ENCODE measurements around the gene PLPPR2. TPM values are rescaled to one million over a fixed set of nuclear protein-coding genes. Genes with fewer than 3 reads are reported as not detected.
"Not testable (repeated sequence)": the region's sequence is repeated elsewhere in the genome, so short reads cannot be mapped to it uniquely, and the experiment has no call there.

Gene PLPPR2
- polyA plus RNA-seq, 1 donor, result 10.5 TPM

DNA sequence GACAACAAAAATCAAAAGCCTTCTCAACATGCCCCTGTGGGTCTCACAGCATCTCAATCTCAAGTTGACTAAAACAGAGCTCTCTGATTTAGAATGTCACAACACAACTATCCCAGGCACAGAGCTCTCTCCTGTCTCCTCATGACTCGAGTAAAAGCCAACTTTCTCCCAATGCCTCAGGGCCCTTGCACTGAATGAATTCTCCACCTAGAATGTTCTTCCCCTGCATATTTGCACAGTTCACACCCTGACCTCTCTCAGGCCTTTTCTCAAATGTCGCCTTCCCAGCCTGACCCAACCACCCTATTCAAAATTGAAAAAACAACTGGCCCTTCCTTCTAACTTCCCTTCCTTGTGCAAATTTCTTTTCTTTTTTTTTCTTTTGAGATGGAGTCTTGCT is 15.5 kb downstream of the PLPPR2 start:
- no peak for DNase-seq

DNA sequence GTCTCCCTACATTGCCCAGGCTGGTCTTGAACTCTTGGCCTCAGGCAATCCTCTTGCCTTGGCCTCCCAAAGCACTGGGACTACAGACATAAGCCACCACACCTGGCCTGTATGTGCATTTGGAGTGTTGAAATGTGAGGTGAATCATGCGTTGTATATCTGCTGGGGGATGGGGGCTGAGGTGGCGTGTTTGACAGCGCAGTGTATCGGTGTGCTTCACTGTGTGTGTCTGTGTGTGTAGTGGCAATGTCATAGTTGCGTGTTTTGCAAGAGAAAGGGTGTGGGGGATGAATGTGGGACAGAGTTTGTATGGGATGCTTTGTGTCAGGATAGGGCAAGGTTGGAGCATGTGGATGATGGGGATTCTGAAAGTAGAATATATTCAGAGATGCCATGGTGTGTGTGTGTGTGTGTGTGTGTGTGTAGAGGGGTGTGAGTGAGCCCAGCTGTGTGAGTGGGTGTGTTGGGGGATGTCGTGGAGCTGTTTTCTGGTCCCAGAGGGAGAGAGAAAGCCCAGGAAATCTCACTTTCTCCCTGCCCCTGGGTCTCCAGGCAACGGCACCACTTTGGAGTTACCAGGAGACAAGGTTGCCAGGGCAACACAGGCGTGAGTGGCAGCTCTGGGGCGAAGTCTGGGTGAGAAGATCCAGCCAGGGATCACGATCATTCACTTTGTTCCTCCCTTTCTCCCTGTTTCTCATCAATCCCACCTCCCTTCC is 18.1 kb downstream of the PLPPR2 start:
- no peak for DNase-seq

DNA sequence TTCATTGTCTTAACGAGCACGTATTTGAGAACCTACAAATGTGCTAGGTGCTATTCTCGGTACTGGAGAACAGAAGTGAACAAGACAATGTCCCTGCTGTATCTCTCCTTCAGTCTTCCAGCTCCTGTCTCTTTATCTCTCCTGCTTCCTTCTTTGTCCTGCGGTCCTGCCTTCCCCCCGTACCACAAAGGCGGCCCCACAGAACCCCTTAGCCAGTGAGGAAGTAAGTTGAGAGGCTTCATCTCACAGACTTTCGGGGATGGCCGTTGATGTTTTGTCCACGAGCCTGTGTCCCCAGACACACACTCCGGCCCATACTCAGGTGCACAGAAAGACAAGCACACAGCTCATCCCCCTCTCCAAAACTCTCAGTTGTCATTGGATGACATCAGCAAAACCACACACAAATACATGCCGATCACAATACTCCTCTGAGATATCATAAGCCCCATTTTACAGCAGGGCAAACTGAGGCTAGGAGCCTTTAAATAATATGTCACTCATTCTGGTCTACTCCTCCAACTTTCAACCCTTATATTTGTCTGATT is 18.7 kb downstream of the PLPPR2 start:
- DNase-seq, result no peak

DNA sequence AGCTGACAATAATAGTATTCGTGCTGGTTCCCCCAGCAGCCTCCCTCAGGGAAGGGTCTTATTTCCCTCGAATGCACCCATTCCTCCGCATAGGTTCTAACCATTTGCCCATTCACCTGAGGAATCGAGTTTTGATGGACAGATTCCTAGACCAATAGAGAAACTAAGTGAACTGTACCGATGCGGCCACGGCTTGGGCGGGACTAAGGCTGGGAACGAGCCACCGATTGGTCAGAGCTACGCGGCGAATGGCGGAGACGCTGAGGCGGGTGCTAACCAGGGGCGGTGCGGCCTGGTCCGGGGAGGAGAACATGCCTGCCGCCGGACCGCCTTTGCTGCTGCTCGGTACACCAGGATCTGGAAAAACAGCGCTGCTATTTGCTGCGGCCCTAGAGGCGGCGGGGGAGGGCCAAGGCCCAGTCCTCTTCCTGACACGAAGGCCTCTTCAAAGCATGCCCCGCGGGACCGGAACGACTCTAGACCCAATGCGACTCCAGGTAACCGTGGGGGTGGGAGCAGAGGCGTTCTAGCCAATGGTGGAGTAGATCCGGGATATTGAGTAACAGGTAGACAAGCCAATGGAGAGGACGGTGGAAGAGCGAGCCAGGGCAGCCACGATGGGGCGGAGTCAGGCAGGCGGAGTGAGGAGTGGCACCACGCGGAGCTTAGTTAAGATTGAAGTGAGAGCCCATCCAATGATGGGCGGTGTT is 19.4 kb downstream of the PLPPR2 start, which contains the start of gene SWSAP1:
Gene SWSAP1 (plus strand): TSS at position 234 of the 710 bp plus-strand sequence. CDS start 15 bp downstream, at position 249.
- peak; percentile 99 for DNase-seq

DNA sequence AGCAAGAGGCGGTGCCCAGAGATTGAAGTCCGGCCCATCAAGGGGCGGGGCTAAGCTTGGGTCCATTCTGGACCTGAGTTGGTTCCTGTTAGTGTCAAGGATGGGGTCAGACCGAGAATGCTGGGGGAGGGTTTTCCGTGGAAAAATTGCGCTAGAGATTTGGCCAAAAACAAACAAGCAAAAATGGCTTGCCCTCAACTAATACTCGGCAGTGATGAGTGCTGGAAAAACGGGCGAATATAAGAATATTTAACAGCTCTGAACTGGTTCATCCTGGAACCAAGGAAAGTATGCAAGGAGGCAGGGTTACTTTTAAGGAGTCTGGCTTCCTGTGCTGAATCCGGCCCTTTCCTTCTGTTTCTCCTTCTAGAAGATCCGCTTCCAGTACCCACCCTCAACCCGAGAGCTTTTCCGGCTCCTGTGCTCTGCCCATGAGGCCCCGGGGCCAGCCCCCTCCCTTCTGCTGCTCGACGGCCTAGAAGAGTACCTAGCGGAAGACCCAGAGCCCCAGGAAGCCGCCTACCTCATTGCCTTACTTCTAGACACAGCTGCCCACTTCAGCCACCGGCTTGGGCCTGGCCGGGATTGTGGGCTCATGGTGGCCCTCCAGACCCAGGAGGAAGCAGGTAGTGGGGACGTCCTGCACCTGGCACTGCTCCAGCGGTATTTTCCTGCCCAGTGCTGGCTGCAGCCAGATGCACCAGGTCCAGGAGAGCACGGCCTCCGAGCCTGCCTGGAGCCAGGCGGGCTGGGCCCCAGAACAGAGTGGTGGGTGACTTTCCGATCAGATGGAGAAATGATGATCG is 20.1 kb downstream of the PLPPR2 start:
- peak; percentile 46 for DNase-seq

DNA sequence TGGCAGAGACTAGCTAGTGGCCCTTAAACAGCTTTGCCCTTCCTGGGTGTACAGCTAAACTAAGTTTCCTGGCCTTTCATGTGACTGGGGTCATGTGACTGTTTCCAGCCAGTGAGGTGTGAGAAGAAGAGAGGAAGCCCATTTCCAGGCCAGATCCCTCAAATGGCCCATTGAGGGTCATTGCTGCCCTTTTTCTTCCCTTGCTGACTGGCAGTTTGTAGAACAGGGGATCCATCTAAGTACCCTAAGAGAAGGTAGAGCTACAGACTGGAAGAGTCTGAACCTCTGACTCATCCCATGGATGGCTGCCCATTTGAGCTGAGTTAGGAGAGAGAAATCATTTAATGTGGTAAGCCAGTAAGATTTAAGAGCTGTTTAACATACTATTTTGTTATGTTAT is 22.0 kb downstream of the PLPPR2 start:
- no peak for DNase-seq

DNA sequence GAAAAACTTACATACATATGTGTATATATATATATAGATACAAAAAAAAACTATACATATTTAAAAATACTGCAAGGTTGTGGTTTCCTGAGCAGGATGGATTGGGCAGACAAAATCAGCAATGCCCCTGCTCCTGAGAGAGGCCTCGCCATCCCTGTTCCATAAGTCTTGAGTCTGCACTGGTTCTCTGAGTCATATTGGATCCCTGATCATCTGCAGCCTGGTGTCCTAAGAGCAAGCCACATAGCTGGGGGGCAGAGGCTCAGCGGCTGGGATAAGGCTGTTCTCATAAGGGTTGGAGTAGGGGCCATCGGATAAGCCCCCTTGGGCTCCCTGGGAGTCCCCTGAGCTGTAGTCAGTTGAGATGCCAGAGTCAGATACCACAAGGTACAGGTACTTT is 22.5 kb downstream of the PLPPR2 start:
- no peak for DNase-seq

DNA sequence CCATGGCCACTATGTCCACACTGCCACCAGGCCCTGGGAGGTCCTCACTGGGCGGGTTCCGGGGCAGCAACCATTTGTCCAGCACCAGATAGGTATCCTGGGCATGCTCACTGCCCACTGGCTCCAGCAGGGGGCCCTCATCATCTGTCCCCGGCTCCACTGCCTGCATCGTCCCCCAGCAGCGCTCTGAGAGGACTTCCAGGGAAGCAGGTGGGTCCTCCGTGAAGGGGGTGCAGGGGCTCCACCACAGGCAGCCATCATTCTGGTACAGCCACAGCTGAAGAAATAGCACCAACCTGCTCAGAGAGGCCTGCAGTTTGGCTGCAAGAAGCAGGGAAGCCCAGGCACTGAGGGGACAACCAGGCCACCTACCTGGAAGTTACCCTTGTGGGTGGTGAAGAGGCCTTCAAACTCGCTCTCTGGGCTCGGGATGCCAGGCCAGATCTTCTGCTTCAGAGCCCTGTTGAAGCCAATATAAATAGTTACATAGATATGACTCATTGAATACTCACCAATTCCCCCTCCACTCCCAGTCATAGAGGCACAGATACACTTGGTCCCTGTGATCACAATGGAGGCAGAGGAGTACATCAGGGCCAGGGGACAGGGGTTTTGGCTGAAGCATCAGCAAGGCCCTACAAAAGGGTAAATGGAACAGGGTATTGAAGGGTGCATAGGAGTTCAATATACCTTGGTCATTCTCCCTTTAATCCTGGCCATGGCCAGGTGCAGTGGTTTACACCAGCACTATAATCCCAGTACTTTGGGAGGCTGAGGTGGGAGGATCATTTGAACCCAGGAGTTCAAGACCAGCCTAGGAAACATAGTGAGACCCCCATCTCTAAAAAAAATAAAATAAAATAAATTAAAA is 23.3 kb downstream of the PLPPR2 start:
- DNase-seq, result no peak

DNA sequence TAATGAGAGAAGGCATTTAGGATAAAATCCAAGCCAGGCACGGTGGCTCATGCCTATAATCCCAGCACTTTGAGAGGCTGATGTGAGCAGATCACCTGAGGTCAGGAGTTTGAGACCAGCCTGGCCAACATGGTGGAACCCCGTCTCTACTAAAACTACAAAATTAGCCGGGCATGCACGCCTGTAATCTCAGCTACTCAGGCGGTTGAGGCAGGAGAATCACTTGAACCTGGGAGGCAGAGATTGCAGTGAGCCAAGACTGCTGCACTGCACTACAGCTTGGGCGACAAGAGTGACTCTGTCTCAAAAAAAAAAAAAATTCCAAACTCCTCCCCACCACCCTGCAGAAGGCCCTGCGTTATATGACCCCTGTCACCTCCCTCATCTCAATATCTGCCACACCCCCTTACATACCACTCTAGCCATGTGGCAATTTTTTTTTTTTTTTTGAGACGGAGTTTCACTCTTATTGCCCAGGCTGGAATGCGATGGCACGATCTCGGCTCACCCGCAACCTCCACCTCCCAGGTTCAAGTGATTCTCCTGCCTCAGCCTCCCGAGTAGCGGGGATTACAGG is 24.1 kb downstream of the PLPPR2 start:
- DNase-seq, result not testable (repeated sequence)

DNA sequence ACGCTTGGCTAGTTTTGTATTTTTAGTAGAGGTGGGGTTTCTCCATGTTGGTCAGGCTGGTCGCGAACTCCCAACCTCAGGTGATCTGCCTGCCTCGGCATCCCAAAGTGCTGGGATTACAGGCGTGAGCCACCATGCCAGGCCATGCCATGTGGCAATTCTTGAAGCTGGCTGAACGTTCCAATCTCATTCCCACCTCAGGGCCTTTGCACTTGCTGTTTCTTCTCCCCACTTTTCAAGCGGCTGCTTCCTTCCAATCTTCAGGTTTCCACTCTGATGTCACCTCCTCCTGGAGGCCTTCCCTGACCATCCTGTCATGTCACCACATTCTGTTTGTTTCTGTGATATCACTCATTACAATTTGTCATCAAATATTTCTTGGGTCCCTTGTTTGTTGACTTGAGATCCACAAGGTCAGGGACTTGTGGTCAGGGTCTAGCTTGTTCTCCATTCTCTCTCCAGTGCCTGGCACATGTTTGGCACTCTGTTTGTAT is 24.7 kb downstream of the PLPPR2 start:
- no peak for DNase-seq

DNA sequence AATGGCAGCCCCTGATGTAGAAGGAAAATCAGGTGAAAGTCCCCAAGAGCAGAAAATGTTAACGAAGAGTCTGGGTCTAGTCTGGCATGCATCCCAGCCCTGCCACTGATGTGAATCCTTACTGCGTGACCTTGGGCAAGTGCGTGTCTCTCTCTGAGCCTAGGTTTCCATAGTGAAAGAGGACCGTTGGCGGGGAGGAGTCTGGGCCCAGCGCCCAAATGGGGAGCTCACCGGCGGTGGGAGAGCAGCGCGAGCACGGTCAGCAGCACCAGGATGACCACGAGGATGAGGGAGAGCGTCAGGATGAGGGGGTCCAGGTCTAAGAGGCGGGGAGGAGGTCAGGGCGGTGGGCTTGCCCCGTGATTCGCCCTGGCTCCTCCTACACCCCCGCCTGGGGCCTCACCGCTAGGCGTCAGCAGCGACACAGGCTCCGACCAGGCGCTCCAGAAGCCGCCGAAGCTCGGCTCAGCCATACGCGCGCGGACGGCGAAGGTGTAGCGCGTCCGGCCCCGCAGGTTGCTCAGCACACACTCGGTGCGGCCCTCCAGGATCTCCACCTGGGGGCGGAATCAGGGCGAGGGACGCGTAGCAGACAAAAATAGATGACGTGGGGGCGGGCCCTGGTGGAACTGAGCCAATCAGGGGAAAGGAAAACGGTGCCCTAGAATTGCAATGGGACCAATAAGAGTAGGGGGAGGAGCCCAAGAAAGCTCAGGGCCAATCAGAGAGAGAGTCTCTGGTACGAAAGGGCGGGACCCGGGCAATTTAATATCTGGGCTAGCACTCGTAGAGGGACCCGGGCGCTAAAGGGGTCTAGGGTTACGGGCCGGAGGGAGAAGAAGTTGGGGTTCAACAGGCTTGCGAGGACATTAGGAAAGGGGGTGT is 25.7 kb downstream of the PLPPR2 start:
- DNase-seq, result peak; percentile 97

DNA sequence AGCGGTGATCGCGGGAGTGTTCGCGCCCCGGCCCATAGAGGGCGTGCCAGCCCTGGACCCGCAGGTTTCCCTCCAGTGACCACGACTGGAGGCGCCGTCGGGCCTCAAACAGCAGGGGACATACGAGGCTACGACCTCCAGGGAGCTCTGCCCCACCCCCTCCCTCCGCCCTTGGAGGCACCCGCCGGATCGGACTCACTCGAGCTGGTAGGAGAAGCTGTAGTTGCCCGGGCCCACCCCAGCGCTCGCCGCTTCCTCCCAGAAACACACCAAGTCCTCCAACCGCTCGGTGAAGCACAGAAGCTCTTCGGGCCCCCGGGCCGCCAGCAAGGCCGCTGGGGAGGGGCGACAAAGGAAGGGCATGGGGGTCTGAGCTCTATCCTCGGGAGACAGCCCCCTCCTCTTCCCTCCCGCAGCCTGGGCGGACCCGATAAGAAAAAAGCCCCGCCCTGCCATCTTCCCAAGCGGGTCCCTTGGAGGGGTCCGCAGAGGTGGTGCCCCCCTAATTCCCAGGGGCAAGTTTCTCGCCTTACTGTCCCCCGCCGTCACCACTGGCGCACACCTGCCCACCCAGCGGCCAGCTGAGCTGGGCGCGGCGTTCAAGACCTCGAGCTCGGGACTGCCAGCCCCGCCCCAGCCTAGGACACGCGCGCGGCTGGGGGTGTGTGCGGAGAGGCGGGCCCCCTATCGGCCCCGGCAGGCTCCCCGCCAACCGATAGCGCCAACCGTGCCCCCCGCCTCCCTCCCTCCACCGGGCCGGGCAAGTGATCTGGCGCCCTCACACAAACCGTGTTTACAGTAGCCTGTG is 27.9 kb downstream of the PLPPR2 start:
- no peak for DNase-seq

DNA sequence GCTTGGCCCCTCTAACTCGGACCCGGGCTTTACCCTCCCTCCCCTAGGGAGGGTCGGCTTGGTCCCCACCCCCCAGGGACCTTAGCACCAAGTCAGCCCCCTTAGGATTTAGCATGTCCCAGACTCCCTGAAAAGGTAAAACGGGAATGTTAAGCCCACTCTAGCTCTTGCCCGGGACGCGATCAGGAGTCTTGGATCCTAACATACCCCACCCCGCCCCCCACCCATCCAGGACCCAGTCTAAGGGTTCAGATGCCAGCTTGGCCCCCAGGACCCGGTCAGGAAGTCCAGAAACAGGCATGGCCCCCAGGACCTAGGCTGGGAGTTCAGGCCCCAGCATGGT is 28.4 kb downstream of the PLPPR2 start:
- no peak for DNase-seq

DNA sequence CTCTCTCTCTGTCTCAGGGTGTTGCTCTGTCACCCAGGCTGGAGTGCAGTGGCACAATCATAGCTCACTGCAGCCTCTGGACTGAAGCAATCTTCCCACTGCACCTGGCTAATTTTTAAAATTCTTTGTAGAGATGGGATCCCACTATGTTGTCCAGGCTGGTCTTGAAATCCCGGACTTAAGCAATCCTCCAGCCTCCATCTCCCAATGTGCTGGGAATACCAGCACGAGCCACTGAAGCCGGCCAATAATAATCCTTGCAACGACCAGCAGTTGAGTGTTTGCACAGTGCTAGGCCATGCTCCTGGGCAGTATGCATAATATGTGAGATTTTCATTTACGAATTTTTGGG is 29.5 kb downstream of the PLPPR2 start:
- no peak for DNase-seq

DNA sequence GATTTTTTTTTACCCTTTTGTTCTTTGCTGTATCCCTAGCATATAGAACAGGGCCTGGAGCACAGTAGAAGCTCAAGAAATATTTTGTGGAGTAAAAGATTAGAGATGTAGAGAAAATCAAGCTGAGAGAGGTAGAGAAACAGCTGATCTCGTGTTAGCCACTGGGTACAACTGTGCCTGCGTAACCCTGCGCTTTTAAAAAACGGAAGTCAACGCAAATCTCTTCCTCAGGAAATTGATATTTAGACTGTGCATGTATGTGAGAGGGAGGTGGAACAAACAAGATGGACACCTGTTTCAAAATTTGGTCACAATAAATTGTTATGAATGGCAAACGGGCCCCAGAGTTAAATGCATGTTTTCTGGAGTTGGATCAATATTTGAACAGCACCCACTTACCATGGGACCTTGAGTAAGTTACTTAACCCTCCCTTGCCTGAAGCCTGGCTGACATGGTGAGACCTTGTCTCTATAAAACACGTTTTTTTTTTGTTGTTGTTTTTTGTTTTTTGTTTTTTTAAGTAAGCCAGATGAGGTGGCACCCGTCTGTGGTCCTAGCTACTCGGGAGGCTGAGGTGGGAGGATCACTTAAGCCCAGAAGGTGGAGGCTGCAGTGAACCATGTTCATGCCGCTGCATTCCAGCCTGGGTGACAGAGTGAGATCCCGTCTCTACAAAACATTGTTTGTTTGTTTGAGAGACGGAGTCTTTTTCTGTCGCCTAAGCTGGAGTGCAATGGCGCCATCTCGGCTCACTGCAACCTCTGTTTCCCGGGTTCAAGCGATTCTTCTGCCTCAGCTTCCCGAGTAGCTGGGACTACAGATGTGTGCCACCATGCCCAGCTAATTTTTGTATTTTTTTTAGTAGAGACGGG is 32.2 kb downstream of the PLPPR2 start:
- DNase-seq, result no peak

DNA sequence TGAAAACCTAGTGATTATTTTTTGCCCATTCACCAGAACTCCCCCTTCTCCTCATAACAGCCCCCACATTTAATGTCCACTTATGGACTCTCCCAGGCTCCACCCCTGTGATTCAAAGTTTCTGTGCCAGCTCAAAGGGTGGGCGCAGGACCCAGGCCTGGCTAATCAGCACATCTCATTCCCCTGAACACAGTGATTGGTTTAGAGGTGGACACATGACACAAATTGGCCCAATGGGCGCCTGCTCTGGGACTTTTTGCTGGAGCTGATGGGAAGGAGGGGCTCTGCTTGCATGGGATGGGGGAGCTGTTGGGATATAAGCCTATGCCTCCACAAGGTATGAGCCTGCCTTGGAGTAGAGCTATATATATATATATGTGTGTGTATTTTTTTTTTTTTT is 35.1 kb downstream of the PLPPR2 start:
- no peak for DNase-seq

DNA sequence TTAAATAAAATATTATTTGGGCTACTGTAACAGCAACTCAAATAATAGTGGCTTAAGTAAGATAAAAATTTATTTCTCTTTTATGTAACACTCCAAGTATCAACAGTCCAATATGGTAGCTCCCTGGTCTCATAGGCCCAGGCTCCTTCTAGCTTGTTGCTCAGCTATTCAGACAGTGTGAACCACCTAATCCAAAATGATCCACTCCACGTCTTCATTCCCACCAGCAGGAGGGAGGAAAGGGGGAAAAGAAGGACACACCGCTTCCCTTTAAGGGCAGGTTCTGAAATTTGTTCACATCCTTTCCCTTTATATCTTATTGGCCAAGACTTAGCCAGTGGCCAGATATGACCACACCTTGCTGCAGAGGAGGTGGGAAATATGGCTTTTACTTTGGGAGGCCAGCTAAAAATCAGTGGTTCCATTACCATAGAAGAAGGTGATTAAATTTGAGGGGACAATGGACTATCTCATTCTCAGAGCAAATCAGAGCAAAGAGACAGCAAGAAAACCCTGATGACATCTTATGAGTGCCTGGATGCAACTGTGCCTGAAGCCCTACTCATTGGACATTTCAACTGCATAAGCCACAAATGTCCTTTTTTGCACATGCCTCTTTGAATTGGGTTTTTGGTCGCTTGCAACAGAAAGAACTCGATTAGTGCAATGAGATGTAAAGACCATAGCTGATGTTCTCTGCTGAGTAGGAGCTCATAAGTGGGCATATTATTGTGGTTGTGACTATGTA is 35.9 kb downstream of the PLPPR2 start:
- no peak for DNase-seq
